IMR-90 (cell line): ENCODE data around the gene GRID1. TPM values are rescaled to one million over a fixed set of nuclear protein-coding genes. Genes with fewer than 3 reads are reported as not detected.
"Not testable (repeated sequence)": the region's sequence is repeated elsewhere in the genome, so short reads cannot be mapped to it uniquely, and the experiment has no call there.

Source experiments
- ATAC-seq: fragments of 200-7000 bp; cut with Tn5 transposase; 2 replicates; pipeline ENCODE4 v1.9.1; 2020; ENCODE audit warnings: low read depth, mild to moderate bottlenecking, moderate library complexity
- BruUV-seq: library from RNA; stranded (reverse); fragments of 400-500 nt; replicated peaks from 2 replicates; lab custom pipeline; 2021; lab: Mats Ljungman, UMichigan
- CTCF ChIA-PET: fragments of 300-600 bp; formaldehyde crosslinking; extraction: SDS; loops from one replicate; lab custom pipeline; 2021; ENCODE audit warnings: antibody characterized with exemption; lab: Yijun Ruan, JAX
- POLR2A ChIA-PET: fragments of 300-600 bp; sonication (Branson Sonifier 250); formaldehyde crosslinking; loops from one replicate; lab custom pipeline; 2022; ENCODE audit warnings: antibody characterized with exemption; ENCODE audit not compliant: unreplicated experiment; lab: Charles Lee
- DNase-seq: peaks from one replicate; pipeline ENCODE4 v3.0.0; 2013
- H2AFZ ChIP-seq: replicated peaks from 2 replicates; pipeline ENCODE3; 2013; ENCODE audit warnings: low read length, mild to moderate bottlenecking; ENCODE audit not compliant: poor library complexity
- H2AK5ac ChIP-seq: 2 replicates; pipeline ENCODE4 v1.6.1; 2013; ENCODE audit warnings: low read depth, low read length, inconsistent platforms
- H2AK9ac ChIP-seq: replicated peaks from 2 replicates; pipeline ENCODE3; 2013; ENCODE audit warnings: mild to moderate bottlenecking, low read depth, low read length, moderate library complexity; ENCODE audit not compliant: poor library complexity
- H2BK120ac ChIP-seq: 2 replicates; pipeline ENCODE4 v1.6.1; 2013; ENCODE audit warnings: low read depth, low read length, inconsistent platforms
- H2BK15ac ChIP-seq: 3 replicates; pipeline ENCODE4 v1.6.1; 2013; ENCODE audit warnings: low read depth, low read length, inconsistent platforms
- H2BK20ac ChIP-seq: 2 replicates; pipeline ENCODE4 v1.6.1; 2013; ENCODE audit warnings: low read depth, mild to moderate bottlenecking, inconsistent platforms, low read length, moderate library complexity
- H2BK5ac ChIP-seq: 2 replicates; pipeline ENCODE4 v1.6.1; 2013; ENCODE audit warnings: mild to moderate bottlenecking, low read depth, low read length, inconsistent platforms; ENCODE audit not compliant: poor library complexity, severe bottlenecking
- H3K14ac ChIP-seq: replicated peaks from 2 replicates; pipeline ENCODE4 v1.6.1; 2013; ENCODE audit warnings: low read depth, low read length, inconsistent platforms
- H3K18ac ChIP-seq: 2 replicates; pipeline ENCODE4 v1.6.1; 2013; ENCODE audit warnings: low read depth, low read length, control low read depth
- H3K23ac ChIP-seq: 2 replicates; pipeline ENCODE4 v1.6.1; 2013; ENCODE audit warnings: low read depth, low read length, inconsistent platforms
- H3K27ac ChIP-seq: 2 replicates; pipeline ENCODE4 v1.5.1; 2013; ENCODE audit warnings: mild to moderate bottlenecking, control low read depth, low read length; ENCODE audit not compliant: insufficient read depth
- H3K27me3 ChIP-seq: 2 replicates; pipeline ENCODE4 v1.6.1; 2013; ENCODE audit warnings: low read length; ENCODE audit not compliant: control insufficient read depth, insufficient read depth
- H3K36me3 ChIP-seq: 2 replicates; pipeline ENCODE4 v1.6.1; 2013; ENCODE audit warnings: low read length, mixed read lengths; ENCODE audit not compliant: control insufficient read depth, insufficient read depth
- H3K4ac ChIP-seq: 2 replicates; pipeline ENCODE4 v1.6.1; 2013; ENCODE audit warnings: low read depth, low read length, inconsistent platforms
- H3K4me1 ChIP-seq: 2 replicates; pipeline ENCODE4 v1.6.1; 2013; ENCODE audit warnings: low read length, mixed read lengths; ENCODE audit not compliant: control insufficient read depth, insufficient read depth
- H3K4me2 ChIP-seq: 2 replicates; pipeline ENCODE4 v1.6.1; 2013; ENCODE audit warnings: low read depth, mild to moderate bottlenecking, control low read depth, low read length, moderate library complexity
- H3K4me3 ChIP-seq: 2 replicates; pipeline ENCODE4 v1.5.1; 2013; ENCODE audit warnings: low read depth, mild to moderate bottlenecking, control low read depth, low read length, moderate library complexity; ENCODE audit not compliant: insufficient read depth
- H3K56ac ChIP-seq: 2 replicates; pipeline ENCODE4 v1.6.1; 2013; ENCODE audit warnings: low read length, inconsistent platforms; ENCODE audit not compliant: insufficient read depth; ENCODE audit errors: extremely low read depth
- H3K79me1 ChIP-seq, 2 experiments: 2 replicates each; pipeline ENCODE4 v1.6.1; 2013; ENCODE audit warnings: low read length in 2 of 2, inconsistent platforms in 1 of 2, low read depth in 1 of 2
- H3K9ac ChIP-seq: 2 replicates; pipeline ENCODE4 v1.6.1; 2013; ENCODE audit warnings: low read depth, low read length, control low read depth
- H3K9me1 ChIP-seq: 2 replicates; pipeline ENCODE4 v1.6.1; 2013; ENCODE audit warnings: low read length, inconsistent platforms; ENCODE audit not compliant: insufficient read depth
- H3K9me3 ChIP-seq: 2 replicates; pipeline ENCODE4 v1.6.1; 2013; ENCODE audit warnings: low read length; ENCODE audit not compliant: control insufficient read depth, insufficient read depth
- H4K20me1 ChIP-seq: 2 replicates; pipeline ENCODE4 v1.6.1; 2013; ENCODE audit warnings: low read length, inconsistent platforms; ENCODE audit not compliant: insufficient read depth
- H4K5ac ChIP-seq: 2 replicates; pipeline ENCODE4 v1.6.1; 2013; ENCODE audit warnings: mild to moderate bottlenecking, low read depth, low read length, control low read depth
- H4K8ac ChIP-seq, 2 experiments: 2 replicates each; pipeline ENCODE4 v1.6.1; 2013; ENCODE audit warnings: low read depth in 2 of 2, low read length in 2 of 2, control low read depth in 1 of 2, inconsistent platforms in 1 of 2
- H4K91ac ChIP-seq: 2 replicates; pipeline ENCODE4 v1.6.1; 2013; ENCODE audit warnings: low read depth, low read length, inconsistent platforms; ENCODE audit not compliant: insufficient read depth
- WGBS, 2 experiments: methylation state at CpG; one replicate each; pipeline versions ENCODE4 v1.1.5 to v1.1.7; 2013; ENCODE audit warnings: missing lambda C conversion rate in 2 of 2; ENCODE audit not compliant: insufficient read length in 1 of 2; ENCODE audit errors: extremely low coverage in 2 of 2; 5-methylcytosine and 5-hydroxymethylcytosine counted together
- dilution Hi-C: fragments of 300-500 bp; cut with HindIII; formaldehyde crosslinking; loops from one replicate; pipeline ENCODE4 v1.14.3; 2018; ENCODE audit warnings: low sequenced_read_pairs; ENCODE audit not compliant: unreplicated experiment
- in situ Hi-C: fragments of 300-500 bp; cut with MboI; formaldehyde crosslinking; loops from 3 replicates; pipeline ENCODE4 v1.14.3; 2019; ENCODE audit warnings: low sequenced_read_pairs, inconsistent platforms, mixed read lengths
- intact Hi-C: fragments of 100-400 bp; cut with micrococcal nuclease; formaldehyde crosslinking; loops from 2 replicates; pipeline ENCODE4 v1.10.0; 2022
- polyA plus RNA-seq, 3 experiments: library from polyadenylated mRNA; depleted of rRNA; stranded (reverse); fragments of >200 nt; gene quantifications; 2 replicates each; pipeline ENCODE4 v1.2.3, GENCODE V29; 2012; ENCODE audit warnings: low replicate concordance in 1 of 3
- total RNA-seq: library from RNA; depleted of rRNA; stranded (reverse); fragments of >200 nt; gene quantifications from 2 replicates; pipeline ENCODE4 v1.2.3, GENCODE V29; 2012

Gene GRID1
- total and polyA plus RNA-seq, 2 of the 4 experiments (the other 2 are of a cell fraction): not detected

GRCh38 chr10:86107611-86108310 is 258.8 kb downstream of the GRID1 start:
- H3K9me1 ChIP-seq, H4K8ac ChIP-seq, H4K20me1 ChIP-seq, H3K27ac ChIP-seq, H3K4me2 ChIP-seq, H3K14ac ChIP-seq, BruUV-seq, H3K4ac ChIP-seq, H3K27me3 ChIP-seq, dilution Hi-C loops, DNase-seq, in situ Hi-C loops, CTCF ChIA-PET, ATAC-seq, H3K23ac ChIP-seq, H2AFZ ChIP-seq, H3K9me3 ChIP-seq, H3K18ac ChIP-seq, H2AK5ac ChIP-seq, H3K79me1 ChIP-seq, H3K9ac ChIP-seq, POLR2A ChIA-PET, H3K4me3 ChIP-seq, H4K5ac ChIP-seq, H2AK9ac ChIP-seq, H4K91ac ChIP-seq, H3K56ac ChIP-seq, H3K4me1 ChIP-seq, H2BK15ac ChIP-seq, H3K36me3 ChIP-seq, intact Hi-C loops, H2BK20ac ChIP-seq, H2BK5ac ChIP-seq, H2BK120ac ChIP-seq: not testable (repeated sequence)
- 42% methylated on average over 5 of the region's 16 CpGs; no CpG with 5 or more reads in 1 of the 2 experiments for WGBS, 2 experiments
